ENCODE results near the gene RPRD1B. TPM values are rescaled to one million over a fixed set of nuclear protein-coding genes. Genes with fewer than 3 reads are reported as not detected.

Gene RPRD1B
- total RNA-seq, 4 donors from 2014 or later, result 15.2 to 25.9 (median 23.6) TPM

DNA sequence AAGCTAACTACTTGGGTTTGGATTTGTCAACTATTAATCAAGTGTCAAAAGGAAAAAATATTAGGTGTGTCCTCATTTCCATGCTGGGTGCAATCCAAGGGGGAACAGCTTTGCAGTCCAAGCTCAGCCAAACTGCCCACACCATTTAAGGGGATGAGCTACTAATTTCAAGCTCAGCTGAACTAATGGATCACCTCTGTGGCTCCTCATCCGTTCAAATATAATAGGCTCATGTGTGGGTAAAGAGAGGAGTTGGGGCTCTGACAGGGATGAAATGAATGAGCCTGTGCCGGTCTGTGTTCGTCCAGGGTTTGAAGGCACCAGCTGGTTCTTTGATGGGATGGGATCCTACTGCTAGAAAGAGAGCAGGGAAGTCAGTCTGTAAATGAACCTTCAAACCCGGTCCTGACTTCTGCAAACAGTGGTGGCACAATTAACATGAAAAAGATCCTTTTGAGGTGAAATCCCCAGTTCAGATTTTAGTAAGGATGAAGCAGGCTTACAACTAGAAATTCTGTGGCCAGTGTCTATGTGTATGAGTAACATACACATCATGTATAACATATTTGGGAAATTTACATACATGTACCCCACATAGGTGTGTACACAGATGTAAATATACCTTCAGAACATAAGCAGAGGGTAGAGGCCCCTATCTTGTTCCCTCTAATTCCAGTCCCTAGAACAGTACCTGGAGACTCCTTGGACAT lies 42.2 kb upstream of the RPRD1B start:
- DNase-seq, result no peak
- H3K27me3 ChIP-seq, result no peaks in the 10 kb centered on the region
- WGBS, 2 donors, result 53 to 83% methylated on average over 2 to 4 of the region's 4 CpGs
- peaks cover 4 to 71% (median 35%) of the 10 kb centered on the region in 3 donors for H3K4me1 ChIP-seq
- TF ChIP-seq, protein P1, sequence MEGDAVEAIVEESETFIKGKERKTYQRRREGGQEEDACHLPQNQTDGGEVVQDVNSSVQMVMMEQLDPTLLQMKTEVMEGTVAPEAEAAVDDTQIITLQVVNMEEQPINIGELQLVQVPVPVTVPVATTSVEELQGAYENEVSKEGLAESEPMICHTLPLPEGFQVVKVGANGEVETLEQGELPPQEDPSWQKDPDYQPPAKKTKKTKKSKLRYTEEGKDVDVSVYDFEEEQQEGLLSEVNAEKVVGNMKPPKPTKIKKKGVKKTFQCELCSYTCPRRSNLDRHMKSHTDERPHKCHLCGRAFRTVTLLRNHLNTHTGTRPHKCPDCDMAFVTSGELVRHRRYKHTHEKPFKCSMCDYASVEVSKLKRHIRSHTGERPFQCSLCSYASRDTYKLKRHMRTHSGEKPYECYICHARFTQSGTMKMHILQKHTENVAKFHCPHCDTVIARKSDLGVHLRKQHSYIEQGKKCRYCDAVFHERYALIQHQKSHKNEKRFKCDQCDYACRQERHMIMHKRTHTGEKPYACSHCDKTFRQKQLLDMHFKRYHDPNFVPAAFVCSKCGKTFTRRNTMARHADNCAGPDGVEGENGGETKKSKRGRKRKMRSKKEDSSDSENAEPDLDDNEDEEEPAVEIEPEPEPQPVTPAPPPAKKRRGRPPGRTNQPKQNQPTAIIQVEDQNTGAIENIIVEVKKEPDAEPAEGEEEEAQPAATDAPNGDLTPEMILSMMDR (IDR thresholded peaks at IDR 0.05), result no peak
- no peak for TF ChIP-seq POLR2A (IDR thresholded peaks at IDR 0.05)
- peaks cover 3 to 64% (median 11%) of the 10 kb centered on the region in 3 donors for H3K36me3 ChIP-seq
- peak overlapping the region in 3 of 4 donors; percentile 28 to 46 (median 36) for H3K27ac ChIP-seq
- no peaks in the 10 kb centered on the region for H3K9me3 ChIP-seq
- no peak overlapping the region for H3K4me3 ChIP-seq
- intact Hi-C loops (cut with DNase I), result loop anchor here (5.0 kb wide), 1 partner anchor 429 kb away; no protein-coding TSS in a partner anchor

DNA sequence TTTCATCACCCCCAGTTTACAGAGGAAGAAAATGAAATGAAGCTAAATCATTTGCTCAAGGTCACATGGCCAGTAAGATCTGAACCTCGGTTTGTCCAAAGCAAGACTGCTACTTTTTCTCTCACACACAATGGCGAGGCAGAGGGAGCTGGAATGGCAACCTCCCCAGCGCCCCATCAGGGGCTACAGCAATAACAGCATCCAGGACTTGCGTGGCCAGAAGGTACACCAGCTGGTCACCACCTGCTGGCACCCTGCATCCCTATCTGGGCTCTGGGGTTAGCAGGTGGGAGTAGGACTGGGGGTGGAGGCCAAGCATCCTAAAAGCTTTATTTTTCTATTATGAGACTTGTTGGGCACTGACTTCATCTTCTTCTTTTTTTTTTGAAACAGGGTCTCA lies 41.6 kb upstream of the RPRD1B start:
- H3K36me3 ChIP-seq, result peaks cover 3 to 70% (median 11%) of the 10 kb centered on the region in 3 donors
- peak overlapping the region in 3 of 4 donors; percentile 28 to 46 (median 36) for H3K27ac ChIP-seq
- no peaks in the 10 kb centered on the region for H3K27me3 ChIP-seq
- intact Hi-C loops (cut with DNase I), result loop anchor here (5.0 kb wide), 1 partner anchor 430 kb away; no protein-coding TSS in a partner anchor
- 86 to 93% methylated on average over 3 to 4 of the region's 4 CpGs for WGBS, 2 donors
- no peaks in the 10 kb centered on the region for H3K9me3 ChIP-seq
- TF ChIP-seq POLR2A (IDR thresholded peaks at IDR 0.05), result no peak
- TF ChIP-seq, protein P1 (IDR thresholded peaks at IDR 0.05), result no peak
- DNase-seq, result no peak
- no peak overlapping the region for H3K4me3 ChIP-seq
- peaks cover 4 to 66% (median 29%) of the 10 kb centered on the region in 3 donors for H3K4me1 ChIP-seq

DNA sequence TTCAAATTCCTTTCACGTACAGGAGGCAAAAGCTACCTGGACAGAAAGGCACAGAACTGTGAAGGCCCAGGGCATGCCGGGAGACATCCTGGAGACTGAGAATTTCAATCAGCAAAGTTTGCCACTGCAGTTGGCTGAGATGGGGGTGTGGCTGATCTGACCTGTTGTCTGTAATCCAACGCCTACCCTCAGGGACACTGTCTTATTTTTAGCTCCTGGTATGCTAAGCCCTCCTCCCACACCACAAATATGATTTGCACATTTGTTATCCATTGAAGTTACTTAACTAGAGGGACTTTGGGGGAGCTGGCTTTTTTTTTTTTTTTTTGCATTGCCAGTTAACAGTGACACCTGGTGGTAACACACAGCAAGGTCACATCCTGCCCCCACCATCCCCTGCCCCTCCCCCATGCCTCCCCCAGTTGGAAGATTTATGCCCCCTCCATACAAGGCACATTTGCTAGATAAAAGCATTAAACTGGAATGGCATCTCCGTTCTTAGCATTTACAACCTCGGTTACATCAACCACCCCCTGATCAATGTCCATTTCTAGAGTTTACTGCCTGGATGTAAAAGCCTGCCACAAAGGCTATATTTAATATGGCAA lies 40.6 kb upstream of the RPRD1B start:
- Histone ChIP-seq H3K27me3 (no peaks in the 10 kb centered on the region), H3K4me3 (no peak overlapping the region), H3K27ac (peak overlapping the region in 2 of 4 donors; percentile 28 to 46), H3K36me3 (peaks cover 7 to 76% (median 11%) of the 10 kb centered on the region in 3 donors), H3K4me1 (peaks cover 4 to 56% (median 19%) of the 10 kb centered on the region in 3 donors), H3K9me3 (no peaks in the 10 kb centered on the region)
- TF ChIP-seq POLR2A (IDR thresholded peaks at IDR 0.05), result no peak
- TF ChIP-seq, protein P1 (IDR thresholded peaks at IDR 0.05), result peak in 4 of 6 experiments; percentile 10 to 58 (median 18)
- WGBS, 2 donors, result 46 to 64% methylated on average over 5 of the region's 5 CpGs
- no peak for DNase-seq
- intact Hi-C loops (cut with DNase I), result loop anchor here (5.0 kb wide), 1 partner anchor 431 kb away; no protein-coding TSS in a partner anchor

DNA sequence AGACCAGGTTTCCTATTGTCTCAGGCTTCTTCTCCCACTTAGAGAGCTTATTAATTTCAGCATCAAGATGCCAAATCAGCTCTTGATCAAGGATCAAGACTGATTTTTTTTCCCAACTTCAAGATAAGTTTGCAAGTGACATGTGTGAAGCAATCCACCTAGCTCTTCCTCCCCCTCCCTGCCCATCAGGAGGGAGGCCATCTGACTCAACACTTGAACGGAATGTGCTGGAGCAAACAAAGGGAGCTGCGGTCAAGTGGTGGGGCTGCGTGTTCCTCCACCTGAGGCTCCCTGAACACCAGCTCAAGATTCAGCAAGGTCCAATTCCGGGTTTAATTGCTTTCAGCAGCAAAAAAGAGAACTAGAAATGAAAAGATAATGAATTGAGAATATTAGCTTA lies 39.0 kb upstream of the RPRD1B start:
- Histone ChIP-seq H3K4me3 (no peak overlapping the region), H3K4me1 (peaks cover 4 to 43% (median 19%) of the 10 kb centered on the region in 3 donors), H3K9me3 (no peaks in the 10 kb centered on the region), H3K27ac (no peak overlapping the region), H3K36me3 (peaks cover 15 to 77% (median 18%) of the 10 kb centered on the region in 3 donors), H3K27me3 (no peaks in the 10 kb centered on the region)
- TF ChIP-seq POLR2A (IDR thresholded peaks at IDR 0.05), result no peak
- TF ChIP-seq, protein P1 (IDR thresholded peaks at IDR 0.05), result no peak
- intact Hi-C loops (cut with DNase I), result loop anchor here (5.0 kb wide), 1 partner anchor 432 kb away; no protein-coding TSS in a partner anchor
- 62 to 80% methylated on average over 4 of the region's 4 CpGs for WGBS, 2 donors
- no peak for DNase-seq

Data from esophagus squamous epithelium (tissue), 5 donors.